ENCODE data around the gene ZNF778. TPM values are rescaled to one million over a fixed set of nuclear protein-coding genes. Genes with fewer than 3 reads are reported as not detected.

Gene ZNF778
- 10.8 and 19.8 TPM in 2 replicates for total RNA-seq

DNA sequence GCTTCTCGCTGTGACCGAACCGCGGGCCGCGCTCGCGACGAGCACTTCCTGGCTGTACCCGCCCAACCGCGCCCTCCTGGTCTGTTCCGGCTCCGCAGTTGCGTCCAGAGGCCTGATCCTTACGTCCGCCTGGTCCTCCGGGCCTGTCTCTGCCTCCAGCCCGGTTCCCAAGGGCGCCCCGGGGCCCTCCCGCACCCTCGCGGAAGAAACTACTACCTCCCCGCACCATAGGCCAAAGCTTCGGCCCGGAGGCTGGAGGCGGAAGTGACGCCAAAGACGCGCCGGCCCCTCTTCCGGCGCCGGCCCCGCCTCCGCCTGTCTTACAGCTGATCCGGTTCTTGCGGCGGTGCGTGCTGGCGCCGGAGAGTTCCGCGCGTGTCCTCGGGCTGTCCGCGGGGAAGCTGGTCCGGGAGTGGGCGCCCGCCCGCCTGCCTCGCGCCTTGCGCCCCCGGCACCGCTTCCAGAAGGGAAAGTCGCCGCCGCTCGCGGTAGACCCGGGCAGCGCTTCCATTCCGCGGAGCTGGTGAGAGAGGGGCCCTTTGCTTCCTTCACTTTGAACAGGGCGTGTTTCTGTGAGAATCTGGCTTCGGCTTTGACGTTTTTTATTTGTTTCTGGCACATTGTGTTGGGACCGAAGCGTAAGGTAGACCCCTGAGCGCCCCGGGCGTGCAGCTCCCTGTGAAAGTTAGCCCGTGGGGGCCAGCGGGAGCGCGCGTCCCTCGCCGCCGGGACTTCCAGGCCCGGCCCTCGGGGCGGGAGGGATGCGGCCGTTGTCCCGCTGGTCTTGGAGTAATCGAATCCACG is at the start of gene ZNF778:
Gene ZNF778 (plus strand): TSS at position 316 of the 804 bp plus-strand sequence. CDS start 3,425 bp downstream, outside the sequence.

DNA sequence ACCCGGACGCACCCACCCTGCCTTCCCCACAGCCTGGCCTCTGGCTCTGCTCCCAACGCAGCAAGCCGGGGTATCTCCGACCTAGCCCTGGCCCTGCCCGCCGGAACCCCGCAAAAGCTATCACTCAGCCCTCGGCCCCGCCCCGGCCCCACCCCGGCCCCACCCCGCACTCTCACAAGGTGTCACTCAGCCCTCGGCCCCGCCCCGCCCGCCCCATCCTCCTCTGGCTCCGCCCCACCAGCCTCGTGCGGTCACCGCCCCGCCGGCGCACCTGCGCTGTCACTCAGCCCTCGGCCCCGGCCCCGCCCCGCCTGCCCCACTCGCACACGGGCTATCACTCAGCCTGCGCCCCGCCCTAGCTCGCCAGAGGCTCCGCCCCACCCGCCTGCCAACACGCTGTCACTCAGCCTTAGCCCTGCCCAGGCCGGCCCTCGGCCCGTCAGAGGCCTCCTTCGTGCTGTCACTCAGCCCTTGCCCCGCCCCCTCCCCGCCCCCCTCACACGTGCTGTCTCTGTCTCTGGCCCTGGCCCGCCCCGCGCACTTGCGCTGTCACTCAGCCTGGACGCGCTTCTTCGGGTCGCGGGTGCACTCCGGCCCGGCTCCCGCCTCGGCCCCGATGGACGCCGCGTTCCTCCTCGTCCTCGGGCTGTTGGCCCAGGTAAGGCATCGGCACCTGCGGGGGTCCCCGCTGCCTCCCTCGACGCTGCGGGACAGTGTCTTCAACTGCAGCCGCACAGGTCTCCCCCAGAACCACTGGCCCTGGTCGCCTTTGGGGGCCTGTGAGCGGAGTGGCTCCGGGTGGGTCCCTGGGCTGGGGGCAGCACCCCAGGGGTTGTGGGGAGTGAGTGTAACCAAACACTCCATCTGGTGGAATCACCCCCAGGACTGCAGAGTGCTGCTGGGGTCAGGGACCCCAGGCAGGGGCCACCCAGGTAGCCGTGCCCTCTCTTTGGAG is 46.0 kb upstream of the ZNF778 start, which contains the start of gene CDH15:
Gene CDH15 (plus strand): TSS at position 533 of the 955 bp plus-strand sequence. CDS start 84 bp downstream, at position 617.

DNA sequence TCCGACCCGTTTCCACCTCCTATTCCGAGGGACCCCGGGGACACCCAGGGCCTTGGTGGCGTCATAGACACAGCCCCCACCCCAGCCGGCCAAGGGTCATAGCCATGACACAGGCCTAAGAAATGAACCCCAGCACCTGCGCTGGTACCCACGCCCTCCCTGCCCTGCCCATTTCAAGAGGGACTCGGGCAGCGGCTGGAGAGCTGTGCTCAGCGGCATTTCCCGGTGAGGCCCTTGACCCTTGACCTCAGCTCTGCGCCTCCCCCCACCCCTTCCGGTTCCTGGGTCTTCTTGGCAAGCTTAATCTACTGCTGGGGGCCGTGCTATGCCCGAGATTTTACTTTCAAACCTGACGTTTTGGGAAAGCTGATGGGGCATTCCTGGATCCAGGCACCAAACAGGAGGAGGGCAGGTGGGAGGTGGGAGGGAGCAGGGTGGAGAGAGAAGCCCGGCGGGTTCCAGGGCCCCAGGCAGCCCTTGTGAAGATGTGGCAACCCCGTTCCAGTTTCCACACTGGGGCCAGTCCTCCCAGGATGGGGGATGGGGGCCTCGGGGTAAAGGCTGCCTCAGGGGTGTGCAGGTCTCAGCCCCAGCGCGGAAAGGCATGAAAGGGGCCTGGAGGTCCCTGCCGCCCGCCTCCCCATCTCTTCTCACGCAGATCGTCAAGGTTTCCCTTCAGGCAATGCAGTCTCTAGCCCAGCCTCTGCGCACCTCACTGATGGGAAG is 17.2 kb upstream of the ZNF778 start, which contains the start of gene SLC22A31:
Gene SLC22A31 (minus strand): TSS at position 414 of the 726 bp plus-strand sequence. CDS start 36 bp downstream, at position 378.

Other genes starting within 250 kb of the ZNF778 start
- not detected in 2 replicates for gene CBFA2T3, start 240.5 kb upstream of the ZNF778 start, total RNA-seq
- gene ACSF3, start 123.9 kb upstream of the ZNF778 start, total RNA-seq, result 28.6 and 29.6 TPM in 2 replicates
- under 0.01 TPM in 1 of 2 replicates, not detected in the other for gene CDH15, start 46.0 kb upstream of the ZNF778 start, total RNA-seq
- 0.15 and 2.3 TPM in 2 replicates for gene SLC22A31, start 17.2 kb upstream of the ZNF778 start, total RNA-seq

Data from epithelial cell of umbilical artery (primary cell).